Measurements from ENCODE around the gene SERPINF2. TPM values are rescaled to one million over a fixed set of nuclear protein-coding genes. Genes with fewer than 3 reads are reported as not detected.
A peak's percentile ranks its signal among the peaks of the same experiment; 100 is the strongest.
"Not testable (repeated sequence)": the region's sequence is repeated elsewhere in the genome, so short reads cannot be mapped to it uniquely, and the experiment has no call there.

The SERPINF2 gene
- total RNA-seq, 1 donor from 2014 or later: not detected

DNA sequence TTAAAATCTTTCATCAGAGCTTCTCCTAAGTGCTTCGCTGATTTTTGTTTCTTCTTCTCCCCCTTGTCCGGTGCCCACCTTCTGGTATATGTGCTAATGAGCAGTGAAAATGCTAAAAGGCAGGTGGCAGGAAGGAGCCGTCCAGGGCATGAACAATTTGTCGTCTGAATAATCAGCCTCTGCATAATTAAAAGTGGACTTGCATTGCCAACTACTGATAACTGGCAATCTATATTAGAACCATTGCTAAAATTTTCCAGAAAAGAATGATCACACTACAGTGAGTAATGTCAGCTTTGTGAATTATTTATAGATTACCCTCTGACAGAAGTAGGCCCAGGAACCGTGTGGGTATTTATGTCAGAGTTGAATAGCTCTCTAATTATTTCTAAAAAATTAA, 47.3 kb downstream of the SERPINF2 start:
- no peak for DNase-seq

DNA sequence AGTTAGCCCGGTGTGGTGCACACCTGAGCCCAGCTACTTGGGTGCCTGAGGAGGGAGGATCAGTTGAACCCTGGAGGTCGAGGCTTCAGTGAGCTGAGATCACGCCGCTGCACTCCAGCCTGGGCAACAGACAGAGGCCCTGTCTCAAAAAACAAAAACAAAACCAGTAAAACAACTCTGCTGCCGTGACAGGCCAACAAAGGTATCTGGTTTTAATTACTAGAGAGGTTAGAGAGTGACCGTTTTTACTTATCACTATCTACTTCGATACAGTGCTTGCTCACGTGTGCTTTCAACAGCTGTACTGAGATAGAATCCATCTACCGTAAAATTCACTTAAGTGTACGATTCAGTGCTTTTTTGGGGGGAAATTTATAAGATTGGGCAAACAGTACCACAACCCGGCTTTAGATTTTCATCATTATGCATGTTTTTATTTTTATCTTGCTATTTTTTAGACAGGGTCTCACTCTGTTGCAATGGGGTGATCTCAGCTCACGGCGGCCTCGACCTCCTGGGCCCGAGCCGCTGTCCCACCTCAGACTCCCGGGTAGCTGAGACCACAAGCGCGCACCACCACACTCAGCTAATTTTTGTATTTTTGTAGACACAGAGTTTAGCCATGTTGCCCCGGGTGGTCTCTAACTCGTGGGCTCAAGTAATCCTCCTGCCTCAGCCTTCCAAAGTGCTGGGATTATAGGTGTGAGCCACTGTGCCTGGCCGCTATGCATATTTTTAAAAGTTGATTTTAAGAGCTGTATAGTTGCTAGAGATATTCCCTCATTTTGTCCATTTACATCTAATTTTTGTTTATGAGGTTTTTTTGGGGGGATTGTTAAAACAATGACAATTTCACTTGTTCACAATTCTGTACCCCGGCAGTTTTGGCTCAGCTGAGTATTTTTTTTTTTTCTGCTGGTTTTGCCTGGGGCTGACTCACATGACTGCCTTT, 50.1 kb downstream of the SERPINF2 start:
- DNase-seq: no peak

DNA sequence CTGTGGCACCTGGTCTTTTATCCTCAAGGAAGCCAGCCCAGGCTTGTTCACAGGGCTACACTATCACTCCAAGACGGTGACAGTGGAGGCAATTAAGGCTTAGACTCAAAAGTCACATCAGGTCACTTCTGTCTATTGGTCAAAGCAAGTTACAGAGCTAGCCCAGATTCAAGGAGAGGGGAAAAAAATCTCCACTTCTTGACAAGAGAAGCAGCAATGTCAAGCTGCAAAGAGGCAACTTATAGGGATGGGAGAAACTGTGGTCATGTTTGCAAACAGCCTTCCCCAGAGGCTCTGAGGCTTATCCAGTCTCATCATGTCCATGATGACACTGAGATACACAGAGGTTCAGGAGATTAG, 50.8 kb downstream of the SERPINF2 start:
- no peak for DNase-seq

DNA sequence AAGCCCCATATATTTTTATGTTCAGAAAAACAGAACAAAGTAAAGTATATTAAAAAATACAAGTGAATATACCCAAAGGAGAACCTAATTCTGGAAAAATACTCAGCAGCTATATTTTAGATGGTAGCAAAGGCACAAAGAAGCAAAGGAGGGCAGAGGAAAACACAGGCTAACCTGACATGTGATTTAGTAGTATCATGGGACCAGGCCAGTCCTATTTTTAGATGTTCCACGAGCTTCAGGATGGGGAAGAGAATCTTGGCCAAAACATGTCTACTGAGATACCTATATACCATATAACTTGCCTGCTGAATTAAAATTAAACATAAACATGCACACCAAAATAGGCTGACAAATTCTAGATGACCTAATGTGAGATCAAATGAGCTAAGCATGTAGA, 54.1 kb downstream of the SERPINF2 start:
- peak; percentile 41 for DNase-seq

DNA sequence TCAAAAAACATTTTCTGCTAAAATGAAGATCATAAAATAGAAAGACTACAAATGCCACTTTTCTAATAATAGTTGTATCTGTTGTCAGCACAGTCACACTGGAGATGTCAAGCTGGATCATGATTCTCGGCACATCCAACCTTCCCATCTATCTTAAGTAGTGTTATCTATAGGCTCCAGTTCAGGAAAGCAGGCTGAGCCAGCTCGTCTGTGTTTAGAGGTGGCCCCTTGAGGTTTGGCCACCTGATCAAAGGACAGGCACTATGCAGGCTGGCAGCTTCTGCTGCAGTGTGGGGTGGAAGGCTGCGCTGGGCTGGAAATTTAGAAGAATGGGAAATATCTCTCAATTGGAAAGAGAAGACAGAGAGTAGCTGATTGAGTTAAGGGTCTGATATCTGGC, 54.7 kb downstream of the SERPINF2 start:
- no peak for DNase-seq

DNA sequence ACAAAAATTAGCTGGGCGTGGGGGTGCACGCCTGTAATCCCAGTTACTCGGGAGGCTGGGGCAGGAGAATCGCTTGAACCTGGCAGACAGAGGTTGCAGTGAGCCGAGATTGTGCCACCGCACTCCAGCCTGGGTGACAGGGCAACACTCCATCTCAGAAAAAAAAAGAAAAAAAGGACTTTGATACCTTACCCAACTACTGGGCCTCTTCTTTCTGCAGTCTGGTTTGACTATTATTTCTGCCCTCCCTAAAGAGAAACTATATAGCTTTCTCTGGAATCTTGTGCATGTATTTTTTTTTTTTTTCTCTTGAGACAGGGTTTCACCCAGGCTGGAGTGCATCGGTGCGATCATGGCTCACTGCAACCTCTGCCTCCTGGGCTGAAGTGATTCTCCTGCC, 55.2 kb downstream of the SERPINF2 start:
- DNase-seq: not testable (repeated sequence)

DNA sequence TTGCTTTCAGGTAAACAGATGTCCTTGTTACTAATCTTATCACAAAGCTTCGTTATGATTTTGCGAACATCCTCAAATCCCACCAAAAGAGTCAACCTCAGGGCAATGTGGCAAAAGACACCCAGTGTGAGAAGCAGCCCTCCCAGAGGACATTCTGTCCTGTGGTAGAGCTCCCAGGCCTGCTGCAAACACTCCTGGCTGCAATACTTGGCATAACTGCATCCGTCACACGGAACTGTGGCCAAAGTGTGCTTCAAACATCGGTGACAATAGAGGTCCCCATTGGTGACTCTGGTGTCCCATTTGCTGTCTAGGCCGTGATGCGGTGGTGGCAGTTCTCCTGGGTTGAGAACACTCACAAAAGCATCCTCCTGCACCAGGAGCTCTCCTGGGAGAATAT, 57.6 kb downstream of the SERPINF2 start:
- no peak for DNase-seq

DNA sequence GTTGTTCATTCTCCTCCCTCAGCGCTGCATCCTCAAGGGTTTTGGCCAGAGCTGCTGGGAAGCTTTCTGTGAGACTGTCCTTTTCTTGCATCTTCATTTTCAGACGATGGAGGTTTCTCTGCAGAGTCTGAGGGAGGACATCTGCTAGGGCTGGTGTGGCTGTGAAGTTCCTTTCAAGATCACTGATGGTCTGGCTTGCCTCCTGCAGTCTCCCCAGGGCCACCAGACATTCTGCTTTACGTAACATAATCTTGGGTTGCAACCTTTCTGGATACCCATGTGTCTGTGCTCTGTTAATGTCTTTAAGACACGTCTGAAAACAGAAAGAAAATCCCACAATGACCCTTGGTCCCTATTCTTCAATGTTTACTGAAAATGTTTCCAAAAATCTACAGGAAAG, 58.0 kb downstream of the SERPINF2 start:
- no peak for DNase-seq

DNA sequence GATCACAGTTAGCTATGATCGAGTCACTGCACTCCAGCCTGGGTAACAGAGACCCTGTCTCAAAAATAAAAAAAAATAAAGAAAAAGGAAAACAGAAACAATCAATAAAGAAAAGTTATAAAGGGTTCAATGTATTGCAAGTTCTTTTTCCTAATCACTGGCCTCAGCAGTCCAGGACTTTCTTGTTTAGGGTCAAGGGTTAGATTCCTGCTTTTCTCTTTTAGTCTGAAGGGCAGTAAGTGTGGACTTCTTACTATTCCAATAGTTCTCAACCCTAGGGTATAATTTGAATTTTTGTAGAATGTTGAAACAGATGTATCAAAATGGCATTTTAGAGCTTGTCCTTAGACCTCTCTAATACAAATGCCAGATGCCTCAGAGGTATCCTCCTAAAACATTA, 59.8 kb downstream of the SERPINF2 start:
- no peak for DNase-seq

DNA sequence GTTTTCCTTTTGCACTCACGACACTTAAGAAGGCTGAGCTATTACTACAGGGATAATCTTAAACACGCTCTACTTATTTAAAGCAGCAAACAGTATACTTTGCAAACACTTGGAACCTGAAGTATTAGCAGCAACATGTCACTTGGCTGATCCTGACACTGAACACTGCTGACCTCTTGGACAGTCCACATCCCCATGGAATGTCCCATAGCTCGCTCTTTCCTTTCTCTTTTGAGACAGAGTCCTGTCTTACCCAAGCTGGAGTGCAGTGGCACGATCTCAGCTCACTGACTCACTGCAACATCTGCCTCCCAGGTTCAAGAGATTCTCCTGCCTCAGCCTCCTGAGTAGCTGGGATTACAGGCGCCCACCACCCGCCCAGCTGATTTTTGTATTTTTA, 60.6 kb downstream of the SERPINF2 start:
- DNase-seq: no peak

Other genes starting within 250 kb of the SERPINF2 start
- gene INPP5K, start 226.3 kb upstream of the SERPINF2 start, total RNA-seq: 50.7 TPM
- 28.3 TPM for gene PITPNA, start 180.1 kb upstream of the SERPINF2 start, total RNA-seq
- 9.2 TPM for gene SLC43A2, start 114.0 kb upstream of the SERPINF2 start, total RNA-seq
- gene SCARF1, start 97.1 kb upstream of the SERPINF2 start, total RNA-seq: 17.1 TPM
- 18.2 TPM for gene RILP, start 93.0 kb upstream of the SERPINF2 start, total RNA-seq
- gene PRPF8, start 58.0 kb upstream of the SERPINF2 start, total RNA-seq: 137 TPM
- 4.3 TPM for gene TLCD2, start 32.5 kb upstream of the SERPINF2 start, total RNA-seq
- gene WDR81, start 18.2 kb upstream of the SERPINF2 start, total RNA-seq: 19.4 TPM
- 355 TPM for gene SERPINF1, start 19.2 kb downstream of the SERPINF2 start, total RNA-seq
- 16.1 TPM for gene SMYD4, start 87.0 kb downstream of the SERPINF2 start, total RNA-seq
- 40.5 TPM for gene RPA1, start 87.1 kb downstream of the SERPINF2 start, total RNA-seq